NCI-H82 (cell line): ENCODE measurements around the gene DOK6.
A peak's percentile ranks its signal among the peaks of the same experiment; 100 is the strongest.
"Not testable (repeated sequence)": the region's sequence is repeated elsewhere in the genome, so short reads cannot be mapped to it uniquely, and the experiment has no call there.

ENCODE experiments used
- DNase-seq: peaks from one replicate; lab custom pipeline; 2025; lab: John Stamatoyannopoulos, UW

Gene DOK6

GRCh38 chr18:69626643-69627242 is 226.1 kb downstream of the DOK6 start:
- no peak for DNase-seq

- no peak for DNase-seq
These were observed 228.2 kb downstream of the DOK6 start for GRCh38 chr18:69628774-69629359.

GRCh38 chr18:69631281-69631680 is 230.6 kb downstream of the DOK6 start:
- DNase-seq, result no peak

GRCh38 chr18:69635482-69635881 is 234.8 kb downstream of the DOK6 start:
- no peak for DNase-seq

- DNase-seq, result peak; percentile 12
These were observed 236.0 kb downstream of the DOK6 start for GRCh38 chr18:69636529-69637301.

- no peak for DNase-seq
These were observed 237.4 kb downstream of the DOK6 start for GRCh38 chr18:69638056-69638455.

GRCh38 chr18:69647702-69648101 is 247.0 kb downstream of the DOK6 start:
- DNase-seq, result no peak

- peak; percentile 14 for DNase-seq
These were observed 247.8 kb downstream of the DOK6 start for GRCh38 chr18:69648486-69648885.

GRCh38 chr18:69649684-69650083 is 249.0 kb downstream of the DOK6 start:
- no peak for DNase-seq

GRCh38 chr18:69651243-69651642 is 250.6 kb downstream of the DOK6 start:
- DNase-seq, result no peak

GRCh38 chr18:69655816-69656215 is 255.1 kb downstream of the DOK6 start:
- no peak for DNase-seq

GRCh38 chr18:69658103-69658502 is 257.4 kb downstream of the DOK6 start:
- DNase-seq, result no peak

GRCh38 chr18:69658685-69659084 is 258.0 kb downstream of the DOK6 start:
- DNase-seq, result no peak

- peak; percentile 33 for DNase-seq
These were observed 258.5 kb downstream of the DOK6 start for GRCh38 chr18:69659142-69659651.

GRCh38 chr18:69662090-69662489 is 261.4 kb downstream of the DOK6 start:
- DNase-seq, result not testable (repeated sequence)

- DNase-seq, result no peak
These were observed 263.7 kb downstream of the DOK6 start for GRCh38 chr18:69664399-69664798.

GRCh38 chr18:69674292-69674877 is 273.7 kb downstream of the DOK6 start:
- DNase-seq, result no peak

- no peak for DNase-seq
These were observed 274.3 kb downstream of the DOK6 start for GRCh38 chr18:69674966-69675365.

GRCh38 chr18:69677595-69677994 is 276.9 kb downstream of the DOK6 start:
- DNase-seq, result no peak

- no peak for DNase-seq
These were observed 279.4 kb downstream of the DOK6 start for GRCh38 chr18:69680123-69680522.

GRCh38 chr18:69683176-69683575 is 282.5 kb downstream of the DOK6 start:
- no peak for DNase-seq

- no peak for DNase-seq
These were observed 284.1 kb downstream of the DOK6 start for GRCh38 chr18:69684789-69685188.

- no peak for DNase-seq
These were observed 286.2 kb downstream of the DOK6 start for GRCh38 chr18:69686861-69687260.
